Sigmoid colon (tissue), 7 donors: ENCODE results near the gene ZMIZ1. TPM values are rescaled to one million over a fixed set of nuclear protein-coding genes. Genes with fewer than 3 reads are reported as not detected.

Source experiments
- DNase-seq: peaks from one replicate; pipeline ENCODE4 v3.0.0-alpha.2; 2019
- H3K27ac ChIP-seq, 4 donors: fragments of 200-600 bp; sonication (generic); one replicate each; pipeline ENCODE4 v1.5.1; 2016 to 2019; ENCODE audit warnings: mild to moderate bottlenecking in 1 of 4
- H3K27me3 ChIP-seq, 3 donors: fragments of 200-600 bp; sonication (generic); one replicate each; pipeline ENCODE4 v1.5.1; 2019; ENCODE audit warnings: mild to moderate bottlenecking in 1 of 3
- H3K36me3 ChIP-seq, 4 donors: fragments of 200-600 bp; sonication (generic); one replicate each; pipeline ENCODE4 v1.5.1; 2016 to 2019
- H3K4me1 ChIP-seq, 4 donors: fragments of 200-600 bp; sonication (generic); one replicate each; pipeline ENCODE4 v1.5.1; 2017 to 2019
- H3K4me3 ChIP-seq, 4 donors: fragments of 200-600 bp; sonication (generic); one replicate each; pipeline ENCODE4 v1.5.1; 2017 to 2019; ENCODE audit warnings: mild to moderate bottlenecking in 2 of 4, moderate library complexity in 1 of 4
- H3K9me3 ChIP-seq, 4 donors: fragments of 200-600 bp in 3 of 4; sonication (generic) in 3 of 4; one replicate each; pipeline versions ENCODE4 v1.5.1 to v1.6.1; 2013 to 2019
- EP300 ChIP-seq, 4 donors: sonication (generic); formaldehyde crosslinking; IDR thresholded peaks; one replicate each; pipeline ENCODE4 v1.6.1; 2017; ENCODE audit warnings: antibody characterized with exemption in 4 of 4
- POLR2A ChIP-seq, 2 donors: fragments of 450-650 bp; IDR thresholded peaks; one replicate each; pipeline ENCODE4 v1.6.1; 2016; ENCODE audit warnings: antibody characterized with exemption in 2 of 2, mild to moderate bottlenecking in 2 of 2, moderate library complexity in 2 of 2
- POLR2AphosphoS5 ChIP-seq, 4 donors: sonication (generic); formaldehyde crosslinking; IDR thresholded peaks; one replicate each; pipeline ENCODE4 v1.6.1; 2017; ENCODE audit warnings: antibody characterized with exemption in 4 of 4
- WGBS, 2 donors: extraction: QIAGEN DNeasy Blood & Tissue Kit; methylation state at CpG; one replicate each; pipeline ENCODE4 v1.1.7; 2013; 5-methylcytosine and 5-hydroxymethylcytosine counted together
- intact Hi-C: fragments of 100-400 bp; cut with DNase I; formaldehyde crosslinking; loops from one replicate; pipeline ENCODE4 v1.15.1; 2023
- polyA plus RNA-seq, 3 donors: library from polyadenylated mRNA; stranded (reverse); fragments of 200-250 nt; gene quantifications; one replicate each; pipeline ENCODE4 v1.2.3, GENCODE V29; 2013
- total RNA-seq, 4 donors: library from RNA; depleted of rRNA; stranded (reverse); fragments of >200 nt; gene quantifications; one replicate each; pipeline ENCODE4 v1.1.0, GENCODE V29; 2016
- TF ChIP-seq, protein P1 (sequence below), 4 experiments: fragments of 450-650 bp in 3 of 4; fragments of 200-600 bp in 1 of 4; IDR thresholded peaks; one replicate each; pipeline ENCODE4 v1.5.1; 2016 to 2019; ENCODE audit warnings: antibody characterized with exemption in 4 of 4, mild to moderate bottlenecking in 3 of 4, moderate library complexity in 2 of 4
- donor health status: healthy with polysubstance abuse.
- donor health status: Bipolar disorder and iron deficiency.
- donor health status: healthy.

The ZMIZ1 gene
- total and polyA plus RNA-seq, 7 donors, result 17.4 to 49.3 (median 31.5) TPM

- Histone ChIP-seq H3K27ac (no peak overlapping the region), H3K36me3 (peaks cover 30 to 52% (median 42%) of the 10 kb centered on the region in 4 donors), H3K4me1 (no peaks in the 10 kb centered on the region), H3K27me3 (no peaks in the 10 kb centered on the region), H3K9me3 (no peaks in the 10 kb centered on the region), H3K4me3 (no peak overlapping the region)
- intact Hi-C loops, result no loop called here
- 88% methylated on average over 6 of the region's 6 CpGs for WGBS, 2 donors
- no peak for DNase-seq
- TF ChIP-seq POLR2AphosphoS5 (IDR thresholded peaks at IDR 0.05) (no peak), EP300 (IDR thresholded peaks at IDR 0.05) (no peak), POLR2A (IDR thresholded peaks at IDR 0.05) (no peak)
- TF ChIP-seq, protein P1, sequence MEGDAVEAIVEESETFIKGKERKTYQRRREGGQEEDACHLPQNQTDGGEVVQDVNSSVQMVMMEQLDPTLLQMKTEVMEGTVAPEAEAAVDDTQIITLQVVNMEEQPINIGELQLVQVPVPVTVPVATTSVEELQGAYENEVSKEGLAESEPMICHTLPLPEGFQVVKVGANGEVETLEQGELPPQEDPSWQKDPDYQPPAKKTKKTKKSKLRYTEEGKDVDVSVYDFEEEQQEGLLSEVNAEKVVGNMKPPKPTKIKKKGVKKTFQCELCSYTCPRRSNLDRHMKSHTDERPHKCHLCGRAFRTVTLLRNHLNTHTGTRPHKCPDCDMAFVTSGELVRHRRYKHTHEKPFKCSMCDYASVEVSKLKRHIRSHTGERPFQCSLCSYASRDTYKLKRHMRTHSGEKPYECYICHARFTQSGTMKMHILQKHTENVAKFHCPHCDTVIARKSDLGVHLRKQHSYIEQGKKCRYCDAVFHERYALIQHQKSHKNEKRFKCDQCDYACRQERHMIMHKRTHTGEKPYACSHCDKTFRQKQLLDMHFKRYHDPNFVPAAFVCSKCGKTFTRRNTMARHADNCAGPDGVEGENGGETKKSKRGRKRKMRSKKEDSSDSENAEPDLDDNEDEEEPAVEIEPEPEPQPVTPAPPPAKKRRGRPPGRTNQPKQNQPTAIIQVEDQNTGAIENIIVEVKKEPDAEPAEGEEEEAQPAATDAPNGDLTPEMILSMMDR (IDR thresholded peaks at IDR 0.05), result no peak
These were observed 286.8 kb downstream of the ZMIZ1 start for GRCh38 chr10:79355420-79356017.

DNA sequence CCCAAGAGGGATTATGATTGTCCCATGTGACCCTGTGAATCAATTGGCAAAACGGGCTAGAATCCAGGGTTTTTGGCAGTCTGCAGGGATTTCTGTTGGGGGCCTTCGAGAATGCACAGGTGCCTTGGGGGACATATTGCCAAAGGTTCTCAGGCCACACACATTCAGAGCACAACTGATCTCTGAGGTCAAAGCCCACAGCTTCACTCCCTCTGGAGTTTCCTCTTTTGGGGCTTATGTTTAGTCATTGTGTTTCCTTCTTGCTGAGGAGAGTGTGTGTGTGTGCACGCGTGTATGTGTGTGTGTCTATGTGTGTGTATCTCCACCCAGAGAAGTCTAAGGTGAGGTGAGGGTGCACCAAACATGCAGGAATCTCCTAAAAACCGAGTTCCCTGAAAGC, 287.3 kb downstream of the ZMIZ1 start:
- WGBS, 2 donors, result 71 to 89% methylated on average over 5 of the region's 5 CpGs
- intact Hi-C loops, result no loop called here
- peaks cover 25 to 46% (median 37%) of the 10 kb centered on the region in 4 donors for H3K36me3 ChIP-seq

GRCh38 chr10:79357180-79357579, 288.4 kb downstream of the ZMIZ1 start:
- Histone ChIP-seq H3K9me3 (no peaks in the 10 kb centered on the region), H3K27me3 (no peaks in the 10 kb centered on the region), H3K4me3 (no peak overlapping the region), H3K4me1 (no peaks in the 10 kb centered on the region), H3K27ac (no peak overlapping the region), H3K36me3 (peaks cover 15 to 35% (median 26%) of the 10 kb centered on the region in 4 donors)
- 96% methylated on average over 9 of the region's 9 CpGs for WGBS, 2 donors
- no peak for DNase-seq
- TF ChIP-seq, protein P1 (IDR thresholded peaks at IDR 0.05), result no peak
- TF ChIP-seq EP300 (IDR thresholded peaks at IDR 0.05) (no peak), POLR2AphosphoS5 (IDR thresholded peaks at IDR 0.05) (no peak), POLR2A (IDR thresholded peaks at IDR 0.05) (no peak)
- intact Hi-C loops, result no loop called here

More for the DNA sequence above, 287.3 kb downstream of the ZMIZ1 start:
- no peak for DNase-seq
- TF ChIP-seq, protein P1 (IDR thresholded peaks at IDR 0.05), result no peak
- TF ChIP-seq POLR2AphosphoS5 (IDR thresholded peaks at IDR 0.05) (no peak), EP300 (IDR thresholded peaks at IDR 0.05) (no peak), POLR2A (IDR thresholded peaks at IDR 0.05) (no peak)
- H3K4me3 ChIP-seq, result no peak overlapping the region
- H3K9me3 ChIP-seq, result no peaks in the 10 kb centered on the region
- no peak overlapping the region for H3K27ac ChIP-seq
- H3K4me1 ChIP-seq, result no peaks in the 10 kb centered on the region
- no peaks in the 10 kb centered on the region for H3K27me3 ChIP-seq

- H3K27me3 ChIP-seq, result no peaks in the 10 kb centered on the region
- H3K9me3 ChIP-seq, result no peaks in the 10 kb centered on the region
- intact Hi-C loops, result no loop called here
- TF ChIP-seq POLR2A (IDR thresholded peaks at IDR 0.05) (no peak), EP300 (IDR thresholded peaks at IDR 0.05) (no peak), POLR2AphosphoS5 (IDR thresholded peaks at IDR 0.05) (no peak)
- TF ChIP-seq, protein P1 (IDR thresholded peaks at IDR 0.05), result no peak
- H3K27ac ChIP-seq, result no peak overlapping the region
- no peaks in the 10 kb centered on the region for H3K4me1 ChIP-seq
- peaks cover 7 to 19% (median 10%) of the 10 kb centered on the region in 4 donors for H3K36me3 ChIP-seq
- H3K4me3 ChIP-seq, result no peak overlapping the region
- DNase-seq, result peak; percentile 18
- WGBS, 2 donors, result 16 to 55% methylated on average over 5 of the region's 5 CpGs
These were observed 290.0 kb downstream of the ZMIZ1 start for GRCh38 chr10:79358811-79359210.
